DND-41 (cell line): ENCODE results near the gene SLC22A17.
"Not testable (repeated sequence)": the region's sequence is repeated elsewhere in the genome, so short reads cannot be mapped to it uniquely, and the experiment has no call there.

ENCODE experiments used
- ATAC-seq: fragments of 200-7000 bp; cut with Tn5 transposase; 3 replicates; pipeline ENCODE4 v1.9.1; 2021; ENCODE audit warnings: low read depth; ENCODE audit not compliant: insufficient read depth
- DNase-seq: peaks from one replicate; pipeline ENCODE4 v3.0.0-alpha.2; 2020
- H2AFZ ChIP-seq: 2 replicates; pipeline ENCODE4 v1.6.0; 2012; ENCODE audit warnings: low read depth, low read length
- H3K27ac ChIP-seq: 2 replicates; pipeline ENCODE4 v1.5.1; 2012; ENCODE audit warnings: low read length, inconsistent platforms
- H3K27me3 ChIP-seq: fragments of 200-600 bp; sonication (generic); 2 replicates; pipeline ENCODE4 v1.6.0; 2012; ENCODE audit warnings: low read length, mild to moderate bottlenecking, inconsistent platforms; ENCODE audit not compliant: insufficient read depth, poor library complexity
- H3K36me3 ChIP-seq: 2 replicates; pipeline ENCODE4 v1.5.1; 2012; ENCODE audit warnings: low read length, inconsistent platforms; ENCODE audit not compliant: insufficient read depth
- H3K4me1 ChIP-seq: 2 replicates; pipeline ENCODE4 v1.5.1; 2012; ENCODE audit warnings: mild to moderate bottlenecking, low read length; ENCODE audit not compliant: insufficient read depth
- H3K4me2 ChIP-seq: 2 replicates; pipeline ENCODE4 v1.6.0; 2012; ENCODE audit warnings: mild to moderate bottlenecking, moderate library complexity, low read length, inconsistent platforms; ENCODE audit not compliant: insufficient read depth
- H3K4me3 ChIP-seq, 2 experiments: fragments of 200-600 bp in 1 of 2; shearing (Covaris generic) in 1 of 2; 2 replicates each; pipeline ENCODE4 v1.5.1; 2012 to 2016; ENCODE audit warnings: inconsistent platforms in 2 of 2, low read length in 2 of 2, mild to moderate bottlenecking in 2 of 2, low read depth in 1 of 2, moderate library complexity in 1 of 2
- H3K79me2 ChIP-seq: 2 replicates; pipeline ENCODE4 v1.6.0; 2012; ENCODE audit warnings: low read length, inconsistent platforms; ENCODE audit not compliant: insufficient read depth
- H3K9ac ChIP-seq: 2 replicates; pipeline ENCODE4 v1.6.0; 2012; ENCODE audit warnings: low read depth, mild to moderate bottlenecking, inconsistent platforms, low read length, moderate library complexity
- H3K9me3 ChIP-seq: 2 replicates; pipeline ENCODE4 v1.5.1; 2012; ENCODE audit warnings: low read length, moderate library complexity, mild to moderate bottlenecking, inconsistent platforms; ENCODE audit not compliant: insufficient read depth, severe bottlenecking
- H4K20me1 ChIP-seq: 2 replicates; pipeline ENCODE4 v1.6.0; 2012; ENCODE audit warnings: low read length; ENCODE audit not compliant: insufficient read depth
- EZH2 ChIP-seq: IDR thresholded peaks from 3 replicates; pipeline ENCODE4 v1.6.1; 2012; ENCODE audit warnings: borderline replicate concordance, low read depth, mild to moderate bottlenecking, moderate library complexity, low read length, inconsistent platforms; ENCODE audit not compliant: severe bottlenecking
- TF ChIP-seq, protein P1 (sequence below): IDR thresholded peaks from 2 replicates; pipeline ENCODE4 v1.5.1; 2012; ENCODE audit warnings: borderline replicate concordance, low read length, moderate library complexity, mild to moderate bottlenecking; ENCODE audit not compliant: poor library complexity, severe bottlenecking; ENCODE audit errors: extremely low read depth

The SLC22A17 gene

GRCh38 chr14:23387916-23388882 lies 35.5 kb upstream of the SLC22A17 start:
- H3K4me2 ChIP-seq = no peak overlapping the region
- DNase-seq (no peak), ATAC-seq (no peak)
- peaks cover 9% of the 10 kb centered on the region for H3K27me3 ChIP-seq
- no peaks in the 10 kb centered on the region for H3K79me2 ChIP-seq
- H3K36me3 ChIP-seq = no peaks in the 10 kb centered on the region
- H3K4me1 ChIP-seq = no peaks in the 10 kb centered on the region
- H3K9ac ChIP-seq = no peak overlapping the region
- no peak overlapping the region for H3K27ac ChIP-seq
- H3K9me3 ChIP-seq = no peaks in the 10 kb centered on the region
- TF ChIP-seq, protein P1, sequence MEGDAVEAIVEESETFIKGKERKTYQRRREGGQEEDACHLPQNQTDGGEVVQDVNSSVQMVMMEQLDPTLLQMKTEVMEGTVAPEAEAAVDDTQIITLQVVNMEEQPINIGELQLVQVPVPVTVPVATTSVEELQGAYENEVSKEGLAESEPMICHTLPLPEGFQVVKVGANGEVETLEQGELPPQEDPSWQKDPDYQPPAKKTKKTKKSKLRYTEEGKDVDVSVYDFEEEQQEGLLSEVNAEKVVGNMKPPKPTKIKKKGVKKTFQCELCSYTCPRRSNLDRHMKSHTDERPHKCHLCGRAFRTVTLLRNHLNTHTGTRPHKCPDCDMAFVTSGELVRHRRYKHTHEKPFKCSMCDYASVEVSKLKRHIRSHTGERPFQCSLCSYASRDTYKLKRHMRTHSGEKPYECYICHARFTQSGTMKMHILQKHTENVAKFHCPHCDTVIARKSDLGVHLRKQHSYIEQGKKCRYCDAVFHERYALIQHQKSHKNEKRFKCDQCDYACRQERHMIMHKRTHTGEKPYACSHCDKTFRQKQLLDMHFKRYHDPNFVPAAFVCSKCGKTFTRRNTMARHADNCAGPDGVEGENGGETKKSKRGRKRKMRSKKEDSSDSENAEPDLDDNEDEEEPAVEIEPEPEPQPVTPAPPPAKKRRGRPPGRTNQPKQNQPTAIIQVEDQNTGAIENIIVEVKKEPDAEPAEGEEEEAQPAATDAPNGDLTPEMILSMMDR = no peak
- TF ChIP-seq EZH2 = no peak
- no peaks in the 10 kb centered on the region for H4K20me1 ChIP-seq
- no peak overlapping the region for H3K4me3 ChIP-seq
- H2AFZ ChIP-seq = no peak overlapping the region

DNA sequence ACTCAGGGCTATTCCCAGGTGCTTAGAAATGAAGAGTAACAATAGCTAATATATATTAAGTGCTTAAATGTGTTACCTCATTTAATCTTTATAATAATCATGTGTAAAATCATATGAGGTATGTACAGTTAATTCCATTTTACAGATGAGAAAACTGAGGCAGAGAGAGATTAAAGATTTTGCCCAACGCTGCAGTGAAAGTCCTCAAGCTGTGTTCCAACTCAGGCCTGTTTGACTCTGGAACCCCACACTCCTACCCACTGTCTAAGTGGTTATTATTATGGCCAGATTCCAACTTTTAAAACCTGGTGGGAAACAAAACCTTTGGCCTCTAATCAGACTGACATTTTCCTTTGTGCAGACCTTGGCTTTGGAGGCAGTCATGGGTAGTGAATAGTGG lies 34.3 kb upstream of the SLC22A17 start:
- ATAC-seq (no peak), DNase-seq (no peak)
- 0 out of 2 replicates have a peak, but pooled peaks cover 3% of the 10 kb centered on the region for H4K20me1 ChIP-seq
- H3K4me1 ChIP-seq = no peaks in the 10 kb centered on the region
- H3K27me3 ChIP-seq = peaks cover 17% of the 10 kb centered on the region
- H3K27ac ChIP-seq = no peak overlapping the region
- no peak overlapping the region for H3K4me3 ChIP-seq
- H2AFZ ChIP-seq = no peak overlapping the region
- TF ChIP-seq, protein P1 = no peak
- no peak for TF ChIP-seq EZH2
- no peak overlapping the region for H3K9ac ChIP-seq
- H3K79me2 ChIP-seq = no peaks in the 10 kb centered on the region
- no peak overlapping the region for H3K4me2 ChIP-seq
- H3K36me3 ChIP-seq = no peaks in the 10 kb centered on the region
- no peaks in the 10 kb centered on the region for H3K9me3 ChIP-seq

GRCh38 chr14:23386266-23386657 lies 33.6 kb upstream of the SLC22A17 start:
- H3K9me3 ChIP-seq, H3K79me2 ChIP-seq, H3K9ac ChIP-seq, H3K4me2 ChIP-seq, H4K20me1 ChIP-seq, H3K36me3 ChIP-seq, H3K4me1 ChIP-seq, H2AFZ ChIP-seq, ATAC-seq, H3K27ac ChIP-seq, DNase-seq, H3K4me3 ChIP-seq: not testable (repeated sequence)
- peaks cover 15% of the 10 kb centered on the region for H3K27me3 ChIP-seq

DNA sequence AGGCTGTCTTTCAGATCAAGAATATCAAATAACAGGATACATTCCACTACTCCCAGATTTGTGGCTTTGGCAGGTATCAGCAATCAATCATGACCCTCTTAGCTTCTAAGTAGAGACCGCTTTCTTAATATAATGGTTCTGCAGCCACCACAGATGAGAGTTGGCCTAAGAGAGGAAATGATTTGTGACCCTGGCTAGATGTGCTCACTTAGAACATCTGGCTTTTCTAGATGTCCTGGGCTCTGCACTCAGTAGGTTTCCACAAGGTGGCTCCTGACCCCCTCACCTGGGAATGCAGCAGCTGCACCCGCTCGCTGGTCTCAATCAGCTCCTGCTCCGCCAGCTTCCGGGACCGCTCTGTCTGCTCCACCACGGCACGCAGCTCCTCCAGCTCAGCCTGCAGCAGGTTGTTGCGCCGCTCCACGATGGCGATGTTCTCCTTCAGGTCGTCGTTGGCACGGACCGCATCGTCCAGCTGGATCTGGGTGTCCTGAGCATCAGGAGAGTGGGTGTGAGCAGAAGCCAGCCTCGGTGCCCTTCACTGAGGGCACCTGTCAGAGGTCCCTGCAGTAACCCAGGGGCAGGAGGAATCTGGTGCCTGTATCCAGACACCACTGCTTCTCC lies 33.1 kb upstream of the SLC22A17 start:
- Histone ChIP-seq H4K20me1 (0 out of 2 replicates have a peak, but pooled peaks cover 3% of the 10 kb centered on the region), H3K27ac (no peak overlapping the region), H3K79me2 (no peaks in the 10 kb centered on the region), H3K27me3 (peaks cover 15% of the 10 kb centered on the region), H2AFZ (no peak overlapping the region), H3K4me1 (no peaks in the 10 kb centered on the region), H3K9me3 (no peaks in the 10 kb centered on the region), H3K9ac (no peak overlapping the region), H3K4me2 (no peak overlapping the region), H3K4me3 (no peak overlapping the region), H3K36me3 (no peaks in the 10 kb centered on the region)
- ATAC-seq (no peak), DNase-seq (no peak)
- TF ChIP-seq, protein P1 = no peak
- no peak for TF ChIP-seq EZH2
